Keratinocyte (primary cell): ENCODE data around the gene MZB1.

Experiments
- EZH2 ChIP-seq: IDR thresholded peaks from one replicate; pipeline ENCODE4 v1.6.1; 2012; ENCODE audit warnings: inconsistent platforms, mild to moderate bottlenecking, low read length, moderate library complexity
- TF ChIP-seq, protein P1 (sequence below), 3 experiments: IDR thresholded peaks in 1 of 3; conservative IDR thresholded peaks in 1 of 3; optimal IDR thresholded peaks in 1 of 3; 2 replicates in 2 of 3; 3 replicates in 1 of 3; pipeline versions ENCODE3 to v1.5.1; 2011; ENCODE audit warnings: low read length in 3 of 3, mild to moderate bottlenecking in 3 of 3, moderate library complexity in 2 of 3, control low read depth in 1 of 3, inconsistent platforms in 1 of 3; ENCODE audit not compliant: insufficient read depth in 2 of 3; ENCODE audit errors: extremely low read depth in 1 of 3

DNA sequence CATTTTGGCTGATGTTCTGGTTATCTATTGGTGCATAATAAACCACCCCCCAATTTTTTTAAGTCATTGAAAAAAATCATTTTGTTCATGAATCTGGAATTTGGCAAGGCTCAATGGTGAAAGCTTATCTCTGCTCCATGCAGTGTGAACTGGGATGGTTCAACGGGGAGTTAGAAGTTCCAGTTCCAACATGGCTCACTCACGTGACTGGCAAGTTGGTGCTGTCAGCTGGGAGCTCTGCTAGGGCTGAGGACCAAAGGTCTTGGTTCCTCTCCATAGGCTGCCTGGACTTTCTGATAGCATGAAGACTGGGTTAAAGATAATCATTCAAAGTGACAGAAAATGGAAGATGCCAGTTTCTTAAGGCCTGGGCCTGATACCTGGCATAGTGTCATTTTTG, 17.2 kb upstream of the MZB1 start:
- TF ChIP-seq, protein P1, sequence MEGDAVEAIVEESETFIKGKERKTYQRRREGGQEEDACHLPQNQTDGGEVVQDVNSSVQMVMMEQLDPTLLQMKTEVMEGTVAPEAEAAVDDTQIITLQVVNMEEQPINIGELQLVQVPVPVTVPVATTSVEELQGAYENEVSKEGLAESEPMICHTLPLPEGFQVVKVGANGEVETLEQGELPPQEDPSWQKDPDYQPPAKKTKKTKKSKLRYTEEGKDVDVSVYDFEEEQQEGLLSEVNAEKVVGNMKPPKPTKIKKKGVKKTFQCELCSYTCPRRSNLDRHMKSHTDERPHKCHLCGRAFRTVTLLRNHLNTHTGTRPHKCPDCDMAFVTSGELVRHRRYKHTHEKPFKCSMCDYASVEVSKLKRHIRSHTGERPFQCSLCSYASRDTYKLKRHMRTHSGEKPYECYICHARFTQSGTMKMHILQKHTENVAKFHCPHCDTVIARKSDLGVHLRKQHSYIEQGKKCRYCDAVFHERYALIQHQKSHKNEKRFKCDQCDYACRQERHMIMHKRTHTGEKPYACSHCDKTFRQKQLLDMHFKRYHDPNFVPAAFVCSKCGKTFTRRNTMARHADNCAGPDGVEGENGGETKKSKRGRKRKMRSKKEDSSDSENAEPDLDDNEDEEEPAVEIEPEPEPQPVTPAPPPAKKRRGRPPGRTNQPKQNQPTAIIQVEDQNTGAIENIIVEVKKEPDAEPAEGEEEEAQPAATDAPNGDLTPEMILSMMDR (optimal IDR thresholded peaks at IDR 0.05 in 1 of 3, IDR thresholded peaks at IDR 0.05 in 1 of 3, conservative IDR thresholded peaks at IDR 0.05 in 1 of 3; ENCODE audit: extremely low read depth in 1 of 3, insufficient read depth in 2 of 3, low read length in 3 of 3): no peak
- TF ChIP-seq EZH2: no peak
